Right lobe of liver (tissue), 4 donors: ENCODE results near the gene KIF2A.

Source experiments
- POLR2A ChIP-seq: fragments of 450-650 bp; IDR thresholded peaks from one replicate; pipeline ENCODE4 v1.6.1; 2017; ENCODE audit warnings: antibody characterized with exemption, mild to moderate bottlenecking
- TF ChIP-seq, protein P1 (sequence below), 4 donors: fragments of 200-600 bp in 3 of 4; fragments of 450-650 bp in 1 of 4; IDR thresholded peaks; one replicate each; pipeline versions ENCODE4 v1.5.1 to v1.8.0; 2016 to 2022; ENCODE audit warnings: antibody characterized with exemption in 4 of 4, mild to moderate bottlenecking in 2 of 4
- donor health status: DM: no; HTN: no; CAD: no.
- donor health status: DM: no; HTN: no; CAD: no.
- donor health status: DM: no; HTN: yes; CAD: no.

DNA sequence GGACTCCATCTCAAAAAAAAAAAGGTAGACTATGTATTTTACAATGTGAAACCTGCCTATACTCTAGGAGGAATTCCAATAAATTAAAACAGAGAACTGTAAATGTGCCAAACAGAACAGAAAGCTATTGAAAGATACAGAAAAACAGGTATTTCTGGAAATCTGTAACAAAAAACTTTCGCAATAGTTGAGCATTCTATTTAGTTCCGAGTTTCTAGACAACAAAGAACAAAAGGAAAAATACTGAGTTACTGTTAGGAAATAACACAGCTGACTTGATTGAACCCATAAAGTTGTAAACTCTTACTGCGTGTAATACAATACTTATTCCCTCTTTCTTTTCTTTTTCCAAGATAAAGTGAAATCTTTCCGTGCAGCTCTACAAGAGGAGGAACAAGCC, 79.1 kb downstream of the KIF2A start:
- TF ChIP-seq, protein P1, sequence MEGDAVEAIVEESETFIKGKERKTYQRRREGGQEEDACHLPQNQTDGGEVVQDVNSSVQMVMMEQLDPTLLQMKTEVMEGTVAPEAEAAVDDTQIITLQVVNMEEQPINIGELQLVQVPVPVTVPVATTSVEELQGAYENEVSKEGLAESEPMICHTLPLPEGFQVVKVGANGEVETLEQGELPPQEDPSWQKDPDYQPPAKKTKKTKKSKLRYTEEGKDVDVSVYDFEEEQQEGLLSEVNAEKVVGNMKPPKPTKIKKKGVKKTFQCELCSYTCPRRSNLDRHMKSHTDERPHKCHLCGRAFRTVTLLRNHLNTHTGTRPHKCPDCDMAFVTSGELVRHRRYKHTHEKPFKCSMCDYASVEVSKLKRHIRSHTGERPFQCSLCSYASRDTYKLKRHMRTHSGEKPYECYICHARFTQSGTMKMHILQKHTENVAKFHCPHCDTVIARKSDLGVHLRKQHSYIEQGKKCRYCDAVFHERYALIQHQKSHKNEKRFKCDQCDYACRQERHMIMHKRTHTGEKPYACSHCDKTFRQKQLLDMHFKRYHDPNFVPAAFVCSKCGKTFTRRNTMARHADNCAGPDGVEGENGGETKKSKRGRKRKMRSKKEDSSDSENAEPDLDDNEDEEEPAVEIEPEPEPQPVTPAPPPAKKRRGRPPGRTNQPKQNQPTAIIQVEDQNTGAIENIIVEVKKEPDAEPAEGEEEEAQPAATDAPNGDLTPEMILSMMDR (IDR thresholded peaks at IDR 0.05) = no peak
- no peak for TF ChIP-seq POLR2A
